GM12864 (cell line): ENCODE results near the gene RAD50.

Experiments
- DNase-seq: peaks from one replicate; pipeline ENCODE4 v3.0.0-alpha.2; 2011; ENCODE audit warnings: low read depth
- H3K4me3 ChIP-seq: 2 replicates; pipeline ENCODE4 v1.5.1; 2011; ENCODE audit warnings: mild to moderate bottlenecking, low read depth, low read length, control low read depth
- CTCF ChIP-seq: IDR thresholded peaks from 2 replicates; pipeline ENCODE4 v1.5.1; 2011; ENCODE audit warnings: low read depth, mild to moderate bottlenecking, moderate library complexity, low read length, control low read depth, inconsistent platforms; ENCODE audit errors: missing control alignments

The RAD50 gene

DNA sequence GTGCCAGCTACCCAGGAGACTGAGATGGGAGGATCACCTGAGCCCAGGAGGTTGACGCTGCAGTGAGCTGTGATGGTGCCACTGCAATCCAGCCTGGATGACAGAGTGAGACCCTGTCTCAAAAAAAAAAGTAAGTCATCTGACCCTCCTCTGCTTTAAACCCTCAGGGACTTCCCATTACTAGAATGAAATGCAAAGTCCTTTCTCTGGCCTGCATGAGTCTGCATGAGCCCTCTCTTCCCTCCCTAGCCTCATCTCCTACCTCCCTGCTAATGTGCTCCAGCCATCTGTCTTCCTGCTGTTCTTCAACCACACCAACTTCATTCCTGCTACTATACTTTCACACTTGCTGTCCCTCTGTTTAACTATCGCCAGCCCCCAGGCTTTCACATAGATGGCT is 28.8 kb upstream of the RAD50 start:
- TF ChIP-seq CTCF: no peak
- no peak overlapping the region for H3K4me3 ChIP-seq
- DNase-seq: no peak

- no peak for TF ChIP-seq CTCF
- H3K4me3 ChIP-seq: no peak overlapping the region
- no peak for DNase-seq
Observed at GRCh38 chr5:132528866-132529634, 27.7 kb upstream of the RAD50 start.

GRCh38 chr5:132530946-132531345 is 25.8 kb upstream of the RAD50 start:
- TF ChIP-seq CTCF: no peak
- no peak for DNase-seq
- no peak overlapping the region for H3K4me3 ChIP-seq

DNA sequence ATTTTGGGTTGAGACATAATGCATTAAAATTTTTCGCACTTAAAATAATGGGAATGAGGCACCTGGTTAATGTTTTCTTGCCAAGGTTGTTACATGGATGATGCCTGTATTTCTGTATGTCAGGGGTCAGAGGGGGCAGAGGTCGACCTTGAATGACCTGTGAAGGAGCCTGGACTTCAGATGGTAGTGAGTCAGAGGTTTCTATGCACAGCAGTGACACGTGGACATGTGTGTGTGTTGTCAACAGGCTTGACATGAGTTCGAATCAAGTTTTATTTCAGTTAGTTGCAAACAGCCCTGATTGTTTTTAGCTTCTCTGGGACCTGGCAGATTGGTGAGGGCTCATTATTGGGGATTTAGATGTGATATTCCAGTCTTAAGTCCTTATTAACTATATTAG is 17.1 kb upstream of the RAD50 start:
- TF ChIP-seq CTCF: no peak
- DNase-seq: no peak
- H3K4me3 ChIP-seq: no peak overlapping the region

DNA sequence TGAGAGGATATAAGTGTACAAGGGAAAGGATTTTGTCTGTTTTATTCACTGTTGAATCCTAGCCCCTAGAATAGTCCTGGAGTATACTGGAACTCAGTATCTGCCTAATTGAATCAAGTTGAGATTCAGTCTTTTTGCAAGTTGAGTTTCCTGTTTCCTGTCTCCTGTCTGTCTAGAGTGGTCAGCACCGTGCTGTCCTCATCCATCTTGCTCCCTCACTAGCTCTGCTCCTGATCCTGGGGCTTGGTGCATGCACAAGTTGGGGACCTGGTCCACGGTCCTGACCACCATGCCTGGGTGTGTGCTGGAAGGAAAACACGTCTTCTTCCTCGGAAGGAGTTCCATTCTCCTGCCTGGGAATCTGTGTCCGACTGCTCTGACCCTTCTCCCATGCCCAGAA is 16.6 kb upstream of the RAD50 start:
- DNase-seq: no peak
- no peak overlapping the region for H3K4me3 ChIP-seq
- no peak for TF ChIP-seq CTCF

DNA sequence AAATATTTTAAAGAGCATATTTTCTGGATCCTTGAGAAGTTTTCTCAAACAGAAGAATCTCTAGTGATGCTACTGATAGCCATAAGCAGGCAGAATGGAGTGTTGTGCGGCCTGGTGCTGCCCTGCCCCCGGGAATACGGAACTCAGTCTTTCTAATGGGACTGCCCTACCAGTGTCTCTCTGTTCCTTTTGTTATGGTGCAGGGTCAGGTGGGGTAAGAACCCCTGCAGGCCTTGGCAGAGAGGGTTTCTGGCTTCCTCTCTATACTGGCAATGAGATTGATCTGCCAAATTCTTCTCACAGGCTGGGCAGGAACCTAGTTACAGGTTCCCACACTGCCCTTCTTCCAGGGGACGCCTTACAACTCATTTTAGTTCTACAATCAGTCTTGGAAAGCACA is 16.0 kb upstream of the RAD50 start:
- DNase-seq: no peak
- no peak for TF ChIP-seq CTCF
- H3K4me3 ChIP-seq: no peak overlapping the region
